NCI-H82 (cell line): ENCODE data around the gene PRDX3.
"Not testable (repeated sequence)": the region's sequence is repeated elsewhere in the genome, so short reads cannot be mapped to it uniquely, and the experiment has no call there.

Source experiments
- DNase-seq: peaks from one replicate; lab custom pipeline; 2025; lab: John Stamatoyannopoulos, UW

The PRDX3 gene

DNA sequence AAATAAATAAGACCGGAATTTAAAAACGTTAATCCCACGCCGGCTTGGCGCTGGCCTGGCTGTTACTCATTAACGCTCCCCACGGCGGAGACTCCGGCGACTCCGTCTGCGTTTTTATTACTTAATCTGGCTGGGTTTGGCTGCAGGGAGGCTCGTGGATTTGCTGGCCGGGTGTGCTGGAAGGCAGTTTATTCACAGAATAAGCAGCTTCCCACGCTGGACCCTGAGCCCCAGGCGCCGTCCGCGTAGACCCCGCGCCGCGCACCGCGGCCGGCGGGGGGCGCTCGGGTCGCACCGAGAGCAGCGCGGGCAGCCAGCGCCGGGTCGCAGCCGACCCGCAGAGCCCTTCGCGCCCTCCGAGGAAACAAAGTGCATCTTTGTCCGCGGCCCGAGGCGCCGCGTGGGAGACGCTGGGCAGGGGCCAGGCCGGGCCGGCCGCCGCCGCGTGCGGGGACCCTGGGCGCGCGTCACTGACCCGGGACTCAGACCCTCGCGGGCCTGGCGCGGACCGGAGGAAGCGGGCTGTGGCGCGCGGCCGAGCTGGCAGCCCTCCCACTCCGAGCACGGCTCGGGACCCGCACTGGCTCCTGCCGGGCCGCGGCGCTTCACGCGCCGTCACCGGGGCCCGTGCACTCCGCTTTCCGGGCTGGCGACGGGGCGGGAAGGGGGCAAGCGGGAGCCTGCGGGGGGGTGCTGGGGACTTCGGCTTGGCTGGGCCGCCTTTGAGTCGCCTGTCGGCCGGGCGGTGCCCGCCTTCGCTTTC is 28.2 kb upstream of the PRDX3 start:
- DNase-seq = peak; percentile 87

- DNase-seq = peak; percentile 77
Measured at GRCh38 chr10:119205894-119206602, 27.4 kb upstream of the PRDX3 start.

DNA sequence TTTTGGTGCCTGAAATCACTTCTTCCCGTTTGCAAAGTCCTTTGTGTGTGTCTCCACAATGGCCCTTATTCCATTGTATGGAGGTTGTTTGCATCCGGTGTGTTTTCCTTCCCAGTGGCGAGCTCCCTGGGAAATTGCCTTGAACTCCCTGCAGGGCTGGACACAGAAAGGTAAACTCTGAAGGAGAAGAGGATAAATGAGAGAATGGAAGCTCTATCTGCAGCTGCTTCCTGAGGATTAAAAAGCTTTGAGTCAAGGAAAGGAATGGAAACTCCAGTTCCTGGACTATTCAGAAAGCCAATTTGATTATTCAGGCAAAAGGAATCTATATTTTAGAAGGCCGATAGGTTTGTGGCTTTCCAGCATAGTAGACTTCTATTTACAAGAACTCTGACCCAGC is 24.4 kb upstream of the PRDX3 start:
- no peak for DNase-seq

DNA sequence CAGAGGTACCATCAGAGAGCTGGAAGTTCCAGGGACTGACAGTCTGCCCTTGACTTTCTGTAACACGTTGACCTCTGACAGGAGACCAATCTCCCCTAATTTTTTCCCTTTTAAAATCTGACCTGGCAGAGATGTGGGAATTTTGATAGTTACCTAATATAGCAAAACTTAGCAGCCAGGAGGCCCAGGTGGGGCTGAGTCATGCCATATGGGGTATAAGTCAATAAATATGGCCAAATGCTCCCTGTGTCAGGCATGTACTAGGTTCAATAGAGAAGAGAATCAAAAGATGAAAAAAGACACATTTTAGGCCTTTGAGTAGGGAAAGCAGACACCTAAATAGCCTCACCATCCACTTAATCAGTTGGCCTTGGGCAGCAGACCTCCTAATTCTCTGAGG is 22.6 kb upstream of the PRDX3 start:
- DNase-seq = no peak

GRCh38 chr10:119199231-119199992 is 20.8 kb upstream of the PRDX3 start:
- peak; percentile 85 for DNase-seq

DNA sequence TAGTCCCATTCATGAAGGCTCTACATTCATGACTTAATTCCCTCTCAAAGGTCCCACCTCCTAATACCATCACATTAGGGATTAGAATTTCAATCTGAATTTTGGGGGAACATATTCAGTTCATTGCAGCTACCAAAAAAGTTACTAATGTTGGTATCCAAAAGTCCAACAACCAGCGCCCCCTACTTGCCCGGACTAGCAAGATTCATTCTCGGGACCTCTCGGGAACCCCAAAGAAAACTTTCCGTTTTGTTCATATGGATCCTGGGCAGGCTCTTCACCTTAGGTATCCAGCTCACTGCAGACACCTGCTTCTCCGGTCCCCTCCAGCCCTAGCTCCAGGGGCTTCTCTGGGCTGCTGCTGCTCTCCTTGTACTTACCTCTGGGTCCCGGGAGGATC is 19.8 kb upstream of the PRDX3 start:
- no peak for DNase-seq

DNA sequence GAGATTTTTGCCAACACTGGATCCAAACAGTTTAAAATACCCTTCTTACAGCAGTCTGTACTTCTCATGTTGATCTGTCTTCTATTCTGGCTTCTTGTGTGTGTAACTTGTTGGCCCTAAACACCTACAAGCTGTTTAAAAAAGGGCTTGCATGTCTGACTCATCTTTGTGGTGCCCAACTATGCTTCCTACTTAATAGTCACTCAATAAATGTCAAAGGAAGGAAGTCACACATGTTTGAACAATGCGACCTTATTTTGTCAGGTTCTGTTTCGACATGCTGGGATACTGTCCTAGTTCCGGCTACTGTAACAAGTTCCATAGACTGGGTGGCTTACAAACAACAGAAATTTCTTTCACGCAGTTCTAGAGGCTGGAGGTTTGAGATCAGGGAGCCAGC is 19.3 kb upstream of the PRDX3 start:
- DNase-seq = no peak

DNA sequence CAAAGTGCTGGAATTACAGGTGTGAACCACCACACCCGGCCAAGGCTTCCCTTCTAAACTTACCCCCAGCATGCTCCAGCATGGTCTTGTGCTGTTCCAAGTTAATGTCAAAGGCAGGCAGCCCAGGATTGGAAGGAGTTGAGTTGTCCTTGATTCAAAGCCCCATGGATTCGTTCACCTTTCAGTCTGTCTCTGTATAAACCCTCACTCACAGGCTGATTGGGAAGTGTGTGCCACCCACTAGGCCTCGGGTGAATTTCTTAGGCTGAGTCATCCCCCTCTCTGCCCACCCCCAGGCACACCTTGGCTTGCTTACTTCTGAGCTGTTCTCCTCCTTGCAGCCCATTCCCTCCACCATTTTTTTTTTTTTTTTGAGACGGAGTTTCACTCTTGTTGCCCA is 13.3 kb upstream of the PRDX3 start:
- no peak for DNase-seq

DNA sequence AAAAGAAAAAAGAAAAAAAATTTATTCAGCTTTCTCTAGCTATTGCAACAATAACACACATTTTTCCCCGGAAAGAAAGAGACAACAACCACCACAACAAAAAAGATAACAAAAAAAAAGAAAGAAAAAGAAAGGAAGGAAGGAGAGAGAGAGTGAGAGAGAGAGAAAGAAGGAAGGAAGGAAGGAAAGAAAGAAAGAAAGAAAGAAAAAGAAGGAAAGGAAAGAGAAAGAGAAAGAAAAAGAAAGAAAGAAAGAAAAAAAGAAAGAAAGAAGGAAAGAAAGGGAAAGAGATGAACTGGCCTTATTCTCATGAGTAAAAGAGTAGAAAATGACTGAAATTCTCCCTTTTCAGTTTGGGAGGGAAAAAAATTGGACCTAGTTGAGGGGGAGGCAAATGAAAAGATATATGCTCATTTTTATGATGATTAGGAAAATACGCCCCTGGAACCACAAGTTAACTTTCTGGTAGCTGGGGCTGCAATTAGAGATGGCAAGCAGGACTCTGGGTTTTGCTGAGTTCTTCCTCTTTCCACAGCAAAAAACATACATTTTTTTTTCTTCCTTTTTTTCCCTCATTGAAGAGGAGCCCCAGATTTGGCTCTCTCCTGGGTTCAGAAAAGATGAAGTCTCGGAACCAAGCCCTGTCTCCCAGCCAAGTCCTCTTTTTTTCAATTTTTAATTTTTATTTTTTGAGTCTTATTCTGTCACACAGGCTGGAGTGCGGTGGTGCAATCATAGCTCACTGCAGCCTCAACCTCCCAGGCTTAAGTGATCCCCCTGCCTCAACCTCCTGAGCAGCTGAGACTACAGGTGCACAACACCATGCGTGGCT is 12.6 kb upstream of the PRDX3 start:
- DNase-seq = no peak

DNA sequence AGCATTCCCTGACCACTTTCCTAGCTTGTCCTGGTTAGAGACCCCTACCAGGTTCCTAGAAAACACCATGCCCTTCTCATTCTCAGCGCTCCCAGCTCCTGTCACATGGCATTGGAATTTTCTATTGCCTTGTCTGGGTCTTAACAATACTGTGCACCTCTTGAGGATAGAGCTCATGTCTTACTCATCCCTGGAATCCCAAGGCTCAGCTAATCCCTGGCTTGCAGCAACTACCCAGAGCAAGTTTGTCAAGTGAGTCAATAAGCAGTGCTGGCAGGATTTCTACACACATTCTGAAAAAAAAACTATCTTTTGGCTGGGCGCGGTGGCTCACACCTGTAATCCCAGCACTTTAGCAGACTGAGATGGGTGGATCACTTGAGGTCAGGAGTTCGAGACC is 11.7 kb upstream of the PRDX3 start:
- peak; percentile 43 for DNase-seq

DNA sequence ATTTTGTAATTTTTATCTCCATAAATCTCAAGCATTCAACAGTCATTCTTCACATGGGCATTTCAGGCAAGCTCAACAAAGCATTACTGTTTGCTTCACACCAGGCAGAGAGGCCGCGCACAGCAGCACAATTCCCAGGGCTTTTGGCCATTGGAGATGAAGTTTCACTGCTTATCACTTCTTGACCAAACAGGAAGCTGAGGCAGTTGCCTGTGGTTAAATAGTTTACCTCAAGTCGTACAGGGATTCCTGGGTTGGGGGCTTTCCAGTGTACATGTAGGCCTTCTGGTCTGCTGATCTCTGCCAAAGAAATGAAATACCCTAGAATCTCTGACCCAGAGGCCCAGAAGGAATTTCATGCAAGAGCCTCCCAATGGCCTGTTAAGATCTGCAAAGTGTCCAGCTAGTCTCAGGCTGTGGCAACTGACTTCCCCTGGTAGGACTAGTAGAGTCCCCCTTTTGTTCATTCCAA is 11.2 kb upstream of the PRDX3 start:
- no peak for DNase-seq

DNA sequence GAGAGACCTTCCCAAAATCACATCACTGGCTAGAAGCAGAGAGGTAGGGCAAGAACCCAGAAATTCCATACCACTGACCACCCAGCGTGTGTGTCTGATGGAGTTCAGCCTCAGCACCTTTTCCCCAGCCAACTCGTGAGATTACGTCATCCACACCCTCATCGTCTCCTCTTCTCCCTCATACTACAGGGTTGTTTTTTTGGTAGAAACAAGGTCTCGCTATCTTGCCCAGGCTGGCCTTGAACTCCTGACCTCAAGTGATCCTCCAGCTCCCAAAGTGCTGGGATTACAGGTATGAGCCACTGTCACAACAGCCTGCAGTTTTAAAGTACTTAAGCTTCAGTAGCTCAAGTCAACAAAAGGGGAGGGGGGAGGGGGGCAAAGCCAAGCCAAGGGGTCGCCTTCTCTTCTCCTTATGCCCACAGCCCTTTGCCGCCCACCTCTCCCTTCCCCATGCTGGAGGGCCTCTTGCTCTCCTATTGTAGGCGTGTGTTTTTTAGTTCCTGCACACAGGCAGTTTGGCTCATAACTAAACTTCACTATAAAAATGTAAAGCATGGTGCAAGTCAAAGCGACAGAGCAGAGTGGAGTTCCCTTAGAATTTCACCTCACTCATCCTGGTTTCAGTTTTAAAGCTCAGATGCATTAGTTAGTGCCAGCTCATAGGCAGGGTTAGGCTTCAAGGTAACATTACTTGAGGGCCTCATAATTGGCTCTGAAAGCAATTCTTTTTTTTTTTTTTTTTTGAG is 5.2 kb upstream of the PRDX3 start:
- peak; percentile 36 for DNase-seq

DNA sequence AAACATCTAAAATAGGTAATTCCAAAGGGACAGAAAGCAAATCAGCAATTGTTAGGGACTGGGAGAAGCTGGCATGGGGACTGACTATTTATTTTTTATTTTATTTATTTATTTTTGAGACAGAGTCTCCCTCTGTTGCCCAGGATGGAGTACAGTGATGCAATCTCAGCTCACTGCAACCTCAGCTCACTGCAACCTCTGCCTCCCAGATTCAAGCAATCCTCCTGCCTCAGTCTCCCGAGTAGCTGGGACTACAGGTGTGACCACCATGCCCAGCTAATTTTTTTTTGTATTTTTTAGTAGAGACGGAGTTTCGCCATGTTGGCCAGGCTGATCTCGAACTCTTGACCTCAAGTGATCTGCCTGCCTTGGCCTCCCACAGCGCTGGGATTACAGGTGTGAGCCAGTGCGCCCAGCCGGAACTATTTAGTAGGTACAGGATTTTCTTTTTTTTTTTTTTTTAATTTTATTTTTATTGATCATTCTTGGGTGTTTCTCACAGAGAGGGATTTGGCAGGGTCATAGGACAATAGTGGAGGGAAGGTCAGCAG is 2.3 kb upstream of the PRDX3 start:
- DNase-seq = not testable (repeated sequence)

DNA sequence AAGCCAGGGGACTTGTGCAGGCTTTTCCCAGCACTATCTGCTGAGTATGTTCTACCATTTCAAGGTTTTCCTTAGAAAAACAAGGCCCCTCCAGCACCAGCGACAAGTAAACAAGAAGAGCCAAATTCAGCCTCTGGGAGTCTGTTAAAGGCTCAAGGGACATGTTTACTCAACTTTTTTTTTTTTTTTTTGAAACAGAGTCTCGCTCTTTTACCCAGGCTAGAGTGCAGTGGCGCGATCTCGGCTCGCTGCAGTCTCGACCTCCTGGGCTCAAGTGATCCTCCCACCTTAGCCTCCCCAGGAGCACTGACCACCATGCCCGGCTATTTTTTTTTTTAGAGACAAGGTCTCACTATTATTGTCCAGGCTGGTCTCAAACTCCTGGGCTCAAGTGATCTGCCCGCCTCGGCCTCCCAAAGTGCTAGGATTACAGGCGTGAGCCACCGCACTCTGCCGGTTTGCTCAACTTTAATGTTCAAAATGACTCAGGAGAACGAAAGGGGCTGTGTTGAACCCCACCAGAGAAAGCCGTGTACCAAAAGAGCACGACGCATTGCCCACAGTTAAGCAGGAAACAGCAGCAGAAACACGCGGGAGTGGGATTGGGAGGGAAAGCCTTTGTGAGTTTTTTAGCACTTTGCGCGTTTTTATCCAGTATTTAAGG is 772 bp downstream of the PRDX3 start:
- no peak for DNase-seq

DNA sequence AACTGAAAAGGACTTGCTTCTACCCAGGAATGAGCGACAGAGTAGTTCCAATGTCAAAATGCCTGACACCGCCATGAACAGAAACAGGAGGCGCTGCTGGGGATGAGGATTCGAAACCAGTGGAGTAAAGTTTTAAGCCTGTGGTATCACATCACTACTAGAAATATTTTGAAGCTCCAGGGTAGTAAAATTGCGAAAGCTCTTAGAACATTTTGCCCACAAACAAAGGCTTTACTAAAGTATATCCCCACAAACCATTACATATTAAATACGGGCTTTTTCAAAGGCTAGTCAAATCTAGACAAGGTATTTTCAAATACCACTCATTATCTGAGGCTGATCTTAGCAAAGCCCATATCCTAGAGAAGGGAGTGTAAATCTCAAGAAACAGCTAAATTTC is 2.4 kb downstream of the PRDX3 start:
- DNase-seq = no peak

DNA sequence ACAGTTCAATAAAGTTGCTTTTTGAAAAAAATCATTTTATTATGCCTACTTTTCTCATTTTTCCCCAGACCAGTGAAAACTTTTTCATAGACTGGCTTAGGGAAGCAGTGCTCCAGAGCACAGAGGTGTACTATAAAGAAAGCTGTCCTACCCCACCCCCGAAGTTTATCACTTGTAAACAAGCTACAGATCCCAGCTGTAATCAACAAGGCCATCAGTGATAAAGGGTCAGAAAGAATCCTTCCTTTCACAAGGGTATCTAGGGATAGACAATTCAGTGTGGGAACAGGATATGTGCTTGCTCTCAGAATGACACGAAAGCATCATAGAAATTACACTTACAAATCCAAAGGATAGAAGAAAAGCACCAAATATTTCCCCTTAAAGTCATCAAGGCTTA is 4.5 kb downstream of the PRDX3 start:
- no peak for DNase-seq

GRCh38 chr10:119167041-119167440 is 11.6 kb downstream of the PRDX3 start:
- DNase-seq = no peak

GRCh38 chr10:119166564-119166963 is 12.0 kb downstream of the PRDX3 start:
- DNase-seq = peak; percentile 21

GRCh38 chr10:119166118-119166500 is 12.5 kb downstream of the PRDX3 start:
- DNase-seq = no peak
